OCI-LY7 (cell line): Measurements from ENCODE around the gene SERPING1.

Experiments
- EZH2phosphoT487 ChIP-seq: fragments of 200-600 bp; sonication (generic); IDR thresholded peaks from 2 replicates; pipeline ENCODE4 v1.6.1; 2018; ENCODE audit warnings: low read depth, borderline replicate concordance, mild to moderate bottlenecking, mixed run types, antibody characterized with exemption, low read length, moderate library complexity, mixed read lengths
- TF ChIP-seq, protein P1 (sequence below): fragments of 200-600 bp; sonication (generic); conservative IDR thresholded peaks from 2 replicates; pipeline ENCODE4 v1.5.1; 2014; ENCODE audit warnings: mild to moderate bottlenecking, antibody characterized with exemption, low read length, moderate library complexity, mixed read lengths

DNA sequence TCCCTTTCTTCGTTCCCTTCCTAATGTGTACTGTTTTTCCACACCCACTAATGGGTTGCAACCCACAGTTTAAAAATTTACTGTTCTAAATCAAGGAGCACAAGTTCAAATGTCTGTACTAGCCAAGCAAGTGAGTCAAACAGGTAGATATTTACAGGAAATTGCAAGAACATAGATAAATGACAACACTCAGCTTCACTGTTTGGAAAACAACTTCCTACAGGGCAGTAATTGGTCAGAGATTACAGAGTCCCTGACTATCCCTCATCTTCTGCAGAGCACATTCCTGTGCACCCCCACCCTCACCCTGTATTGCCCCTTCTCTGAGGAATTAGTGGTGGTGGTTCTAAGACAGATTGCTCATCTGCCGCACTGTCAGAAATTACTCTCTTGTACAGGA, 1.9 kb downstream of the SERPING1 start:
- TF ChIP-seq, protein P1, sequence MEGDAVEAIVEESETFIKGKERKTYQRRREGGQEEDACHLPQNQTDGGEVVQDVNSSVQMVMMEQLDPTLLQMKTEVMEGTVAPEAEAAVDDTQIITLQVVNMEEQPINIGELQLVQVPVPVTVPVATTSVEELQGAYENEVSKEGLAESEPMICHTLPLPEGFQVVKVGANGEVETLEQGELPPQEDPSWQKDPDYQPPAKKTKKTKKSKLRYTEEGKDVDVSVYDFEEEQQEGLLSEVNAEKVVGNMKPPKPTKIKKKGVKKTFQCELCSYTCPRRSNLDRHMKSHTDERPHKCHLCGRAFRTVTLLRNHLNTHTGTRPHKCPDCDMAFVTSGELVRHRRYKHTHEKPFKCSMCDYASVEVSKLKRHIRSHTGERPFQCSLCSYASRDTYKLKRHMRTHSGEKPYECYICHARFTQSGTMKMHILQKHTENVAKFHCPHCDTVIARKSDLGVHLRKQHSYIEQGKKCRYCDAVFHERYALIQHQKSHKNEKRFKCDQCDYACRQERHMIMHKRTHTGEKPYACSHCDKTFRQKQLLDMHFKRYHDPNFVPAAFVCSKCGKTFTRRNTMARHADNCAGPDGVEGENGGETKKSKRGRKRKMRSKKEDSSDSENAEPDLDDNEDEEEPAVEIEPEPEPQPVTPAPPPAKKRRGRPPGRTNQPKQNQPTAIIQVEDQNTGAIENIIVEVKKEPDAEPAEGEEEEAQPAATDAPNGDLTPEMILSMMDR: no peak
- TF ChIP-seq EZH2phosphoT487: no peak
